Thyroid gland (tissue), 4 donors: ENCODE results near the gene CACNA1G. TPM values are rescaled to one million over a fixed set of nuclear protein-coding genes. Genes with fewer than 3 reads are reported as not detected.

Experiments
- DNase-seq, 2 donors: peaks; one replicate each; pipeline ENCODE4 v3.0.0-alpha.2; 2019
- H3K27ac ChIP-seq, 3 donors: fragments of 200-600 bp; sonication (generic); 1 replicate in 2 of 3; 2 replicates in 1 of 3; pipeline ENCODE4 v1.5.1; 2016 to 2019; ENCODE audit warnings: mild to moderate bottlenecking in 1 of 3, moderate library complexity in 1 of 3
- H3K27me3 ChIP-seq: fragments of 200-600 bp; sonication (generic); one replicate; pipeline ENCODE4 v1.5.1; 2019
- H3K36me3 ChIP-seq, 2 donors: fragments of 200-600 bp; sonication (generic); one replicate each; pipeline ENCODE4 v1.5.1; 2016 to 2019
- H3K4me1 ChIP-seq, 2 donors: fragments of 200-600 bp; sonication (generic); one replicate each; pipeline ENCODE4 v1.5.1; 2017 to 2019
- H3K4me3 ChIP-seq, 3 donors: fragments of 200-600 bp; sonication (generic); replicated peaks in 1 of 3; 1 replicate in 2 of 3; 2 replicates in 1 of 3; pipeline ENCODE4 v1.5.1; 2016; ENCODE audit warnings: mild to moderate bottlenecking in 1 of 3
- H3K9me3 ChIP-seq: fragments of 200-600 bp; sonication (generic); one replicate; pipeline ENCODE4 v1.5.1; 2017
- POLR2A ChIP-seq, 2 donors: fragments of 450-650 bp; IDR thresholded peaks; one replicate each; pipeline ENCODE4 v1.6.1; 2017; ENCODE audit warnings: antibody characterized with exemption in 2 of 2, mild to moderate bottlenecking in 2 of 2, moderate library complexity in 1 of 2
- WGBS, 2 donors: methylation state at CpG; one replicate each; pipeline ENCODE4 v1.1.5; 2017; 5-methylcytosine and 5-hydroxymethylcytosine counted together
- intact Hi-C: fragments of 100-400 bp; cut with DNase I; formaldehyde crosslinking; loops from one replicate; pipeline ENCODE4 v1.15.1; 2023
- total RNA-seq, 4 donors: library from RNA; depleted of rRNA; stranded (reverse); fragments of >200 nt; gene quantifications; one replicate each; pipeline ENCODE4 v1.2.3, GENCODE V29; 2016
- TF ChIP-seq, protein P1 (sequence below), 6 experiments: fragments of 200-600 bp in 3 of 6; fragments of 450-650 bp in 3 of 6; sonication (generic) in 3 of 6; IDR thresholded peaks; one replicate each; pipeline ENCODE4 v1.5.1; 2016 to 2019; ENCODE audit warnings: antibody characterized with exemption in 6 of 6, mild to moderate bottlenecking in 2 of 6, inconsistent platforms in 1 of 6, moderate library complexity in 1 of 6

CACNA1G gene
- total RNA-seq, 4 donors from 2014 or later, result 0.13 to 3.3 (median 0.52) TPM

DNA sequence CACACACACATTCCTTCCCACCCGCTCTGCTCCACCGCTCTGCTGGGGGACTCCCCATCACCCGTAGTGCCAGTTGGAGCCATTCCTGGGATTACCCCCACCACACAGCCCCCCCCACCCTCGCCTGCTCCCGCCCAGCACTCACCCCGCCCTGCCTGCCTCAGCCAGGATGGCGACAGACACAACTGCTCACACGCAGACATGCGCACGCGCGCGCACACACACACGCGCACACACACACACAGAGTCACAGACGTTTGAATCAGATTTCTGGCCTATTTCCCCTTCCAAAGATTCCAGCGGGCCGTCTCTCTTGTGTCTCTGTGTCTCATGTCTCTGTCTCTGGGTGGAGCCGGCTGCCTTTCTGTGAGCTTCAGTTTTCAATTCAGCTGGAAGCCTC, 4.4 kb downstream of the CACNA1G start:
- Histone ChIP-seq H3K36me3 (no peaks in the 10 kb centered on the region), H3K4me1 (peaks cover 25 to 31% of the 10 kb centered on the region in 2 donors), H3K27ac (peak overlapping the region in 1 of 3 donors; percentile 24), H3K9me3 (no peaks in the 10 kb centered on the region), H3K4me3 (no peak overlapping the region), H3K27me3 (peaks cover 10% of the 10 kb centered on the region)
- intact Hi-C loops, result no loop called here
- DNase-seq, result peak; percentile 45 to 57
- TF ChIP-seq POLR2A (IDR thresholded peaks at IDR 0.05), result no peak
- TF ChIP-seq, protein P1, sequence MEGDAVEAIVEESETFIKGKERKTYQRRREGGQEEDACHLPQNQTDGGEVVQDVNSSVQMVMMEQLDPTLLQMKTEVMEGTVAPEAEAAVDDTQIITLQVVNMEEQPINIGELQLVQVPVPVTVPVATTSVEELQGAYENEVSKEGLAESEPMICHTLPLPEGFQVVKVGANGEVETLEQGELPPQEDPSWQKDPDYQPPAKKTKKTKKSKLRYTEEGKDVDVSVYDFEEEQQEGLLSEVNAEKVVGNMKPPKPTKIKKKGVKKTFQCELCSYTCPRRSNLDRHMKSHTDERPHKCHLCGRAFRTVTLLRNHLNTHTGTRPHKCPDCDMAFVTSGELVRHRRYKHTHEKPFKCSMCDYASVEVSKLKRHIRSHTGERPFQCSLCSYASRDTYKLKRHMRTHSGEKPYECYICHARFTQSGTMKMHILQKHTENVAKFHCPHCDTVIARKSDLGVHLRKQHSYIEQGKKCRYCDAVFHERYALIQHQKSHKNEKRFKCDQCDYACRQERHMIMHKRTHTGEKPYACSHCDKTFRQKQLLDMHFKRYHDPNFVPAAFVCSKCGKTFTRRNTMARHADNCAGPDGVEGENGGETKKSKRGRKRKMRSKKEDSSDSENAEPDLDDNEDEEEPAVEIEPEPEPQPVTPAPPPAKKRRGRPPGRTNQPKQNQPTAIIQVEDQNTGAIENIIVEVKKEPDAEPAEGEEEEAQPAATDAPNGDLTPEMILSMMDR (IDR thresholded peaks at IDR 0.05), result no peak
- 37 to 45% methylated on average over 19 of the region's 19 CpGs for WGBS, 2 donors

DNA sequence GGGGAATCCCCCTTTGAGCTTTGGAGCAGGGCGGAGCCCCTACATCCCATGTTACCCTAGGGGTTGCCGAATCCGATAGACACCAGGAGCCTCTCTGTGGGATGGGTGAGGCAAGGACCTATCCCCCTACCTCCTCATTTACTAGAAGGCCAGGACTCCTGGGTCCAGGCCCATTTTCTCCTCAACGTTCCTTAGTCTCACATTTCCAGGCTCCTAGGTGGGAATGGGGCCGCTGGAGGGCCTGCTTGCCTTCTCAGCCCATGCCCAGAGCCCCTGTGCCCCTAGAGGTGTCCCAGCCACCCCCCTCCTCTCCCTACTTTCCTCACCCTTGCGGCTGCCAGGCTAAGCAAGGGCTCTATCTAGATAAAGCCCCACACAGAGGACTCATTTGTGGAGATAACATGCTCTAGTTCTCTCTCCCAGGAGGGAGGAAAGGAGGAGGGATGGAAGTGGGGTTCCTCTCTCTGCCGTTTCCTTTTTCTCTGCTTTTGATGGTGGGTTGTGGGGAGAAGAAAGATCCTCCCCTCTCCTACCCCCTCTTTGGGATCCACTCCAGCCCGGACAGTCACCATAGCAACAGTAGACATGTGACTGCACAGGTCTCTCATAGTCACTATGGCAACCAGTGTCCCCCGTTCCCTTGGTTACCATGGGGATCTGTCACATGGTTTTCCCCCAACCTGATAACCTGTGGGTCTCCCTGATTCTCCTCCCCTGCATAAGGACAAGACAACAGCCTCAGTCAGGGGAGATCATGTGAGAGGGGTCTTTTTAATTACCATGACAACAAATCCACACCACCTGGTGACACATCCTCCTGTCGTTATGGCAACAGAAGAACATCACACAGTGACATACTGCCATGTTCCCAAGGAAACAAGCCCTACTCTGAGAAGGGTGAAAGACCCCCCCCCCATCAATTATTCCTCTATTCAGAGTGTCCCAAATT, 5.2 kb downstream of the CACNA1G start:
- H3K27ac ChIP-seq, result no peak overlapping the region
- H3K4me3 ChIP-seq, result no peak overlapping the region
- H3K36me3 ChIP-seq, result no peaks in the 10 kb centered on the region
- TF ChIP-seq POLR2A (IDR thresholded peaks at IDR 0.05), result no peak
- TF ChIP-seq, protein P1 (IDR thresholded peaks at IDR 0.05), result no peak
- peaks cover 21 to 26% of the 10 kb centered on the region in 2 donors for H3K4me1 ChIP-seq
- intact Hi-C loops, result no loop called here
- H3K27me3 ChIP-seq, result peaks cover 9% of the 10 kb centered on the region
- H3K9me3 ChIP-seq, result no peaks in the 10 kb centered on the region
- no peak for DNase-seq
- 46 to 50% methylated on average over 10 of the region's 10 CpGs for WGBS, 2 donors

DNA sequence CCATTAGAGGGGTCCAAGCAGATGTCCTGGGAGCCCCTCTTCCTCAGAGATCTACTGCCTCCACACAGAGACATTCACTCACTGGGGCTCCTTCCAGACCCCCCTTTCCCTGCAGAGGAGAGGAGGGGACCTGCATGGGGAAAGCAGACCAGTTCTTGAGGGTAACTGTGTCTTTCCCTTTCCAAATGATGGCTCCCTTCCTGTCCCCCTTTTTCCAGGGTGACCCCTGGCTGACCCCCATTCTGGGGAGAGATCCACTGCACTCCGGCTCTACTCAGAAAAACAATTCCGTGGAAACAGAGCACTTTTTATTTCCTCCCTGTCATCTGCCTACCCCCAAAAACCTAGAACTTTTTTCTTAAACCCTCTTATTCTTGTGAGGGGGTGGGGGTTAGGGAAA, 6.4 kb downstream of the CACNA1G start:
- H3K27me3 ChIP-seq, result no peaks in the 10 kb centered on the region

DNA sequence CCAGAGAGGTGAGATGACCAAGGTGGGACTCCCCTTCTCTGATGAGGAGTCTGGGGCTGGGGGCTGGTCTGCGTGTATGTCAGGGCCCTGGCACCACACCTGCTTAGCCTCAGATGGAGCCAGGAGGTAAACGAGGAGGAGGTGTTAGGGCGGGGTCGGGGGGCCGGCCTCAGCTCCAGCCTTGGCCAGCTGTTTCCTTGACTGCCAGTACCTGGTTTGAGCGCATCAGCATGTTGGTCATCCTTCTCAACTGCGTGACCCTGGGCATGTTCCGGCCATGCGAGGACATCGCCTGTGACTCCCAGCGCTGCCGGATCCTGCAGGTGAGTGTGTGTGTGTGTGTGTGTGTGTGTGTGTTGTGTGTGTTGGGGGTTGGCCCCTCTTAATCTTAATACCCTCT, 8.1 kb downstream of the CACNA1G start:
- H3K27ac ChIP-seq, result no peak overlapping the region
- WGBS, 2 donors, result 89 to 100% methylated on average over 3 to 5 of the region's 12 CpGs

More for the DNA sequence above, 6.4 kb downstream of the CACNA1G start:
- Histone ChIP-seq H3K9me3 (no peaks in the 10 kb centered on the region), H3K4me1 (peaks cover 10 to 14% of the 10 kb centered on the region in 2 donors), H3K36me3 (no peaks in the 10 kb centered on the region), H3K27ac (no peak overlapping the region), H3K4me3 (no peak overlapping the region)
- 30 to 34% methylated on average over 2 of the region's 2 CpGs for WGBS, 2 donors
- TF ChIP-seq POLR2A (IDR thresholded peaks at IDR 0.05), result no peak
- TF ChIP-seq, protein P1 (IDR thresholded peaks at IDR 0.05), result no peak
- DNase-seq, result no peak
- intact Hi-C loops, result no loop called here

More for the DNA sequence above, 8.1 kb downstream of the CACNA1G start:
- Histone ChIP-seq H3K4me3 (no peak overlapping the region), H3K27me3 (no peaks in the 10 kb centered on the region), H3K36me3 (no peaks in the 10 kb centered on the region), H3K4me1 (peaks cover 7 to 10% of the 10 kb centered on the region in 2 donors), H3K9me3 (no peaks in the 10 kb centered on the region)
- DNase-seq, result no peak
- TF ChIP-seq, protein P1 (IDR thresholded peaks at IDR 0.05), result no peak
- TF ChIP-seq POLR2A (IDR thresholded peaks at IDR 0.05), result no peak
- intact Hi-C loops, result no loop called here
